SH-SY5Y (cell line): Measurements from ENCODE around the gene SCGB3A2.

Experiments used
- GATA2 ChIP-seq: IDR thresholded peaks from 2 replicates; pipeline ENCODE4 v1.6.1; 2011; ENCODE audit warnings: mild to moderate bottlenecking, low read depth, low read length
- GATA3 ChIP-seq: IDR thresholded peaks from 2 replicates; pipeline ENCODE4 v1.6.1; 2011; ENCODE audit warnings: low read depth, mild to moderate bottlenecking, low read length, moderate library complexity

- TF ChIP-seq GATA2 (no peak), GATA3 (no peak)
These were observed 32.9 kb upstream of the SCGB3A2 start for GRCh38 chr5:147845618-147846017.
